DMS153 treated with DMSO at 0.1 percent for 48 hours (cell line): ENCODE results near the gene TXNDC2.

Experiments used
- DNase-seq: peaks from one replicate; lab custom pipeline; 2025; ENCODE audit not compliant: unreplicated experiment; lab: John Stamatoyannopoulos, UW

Gene TXNDC2

DNA sequence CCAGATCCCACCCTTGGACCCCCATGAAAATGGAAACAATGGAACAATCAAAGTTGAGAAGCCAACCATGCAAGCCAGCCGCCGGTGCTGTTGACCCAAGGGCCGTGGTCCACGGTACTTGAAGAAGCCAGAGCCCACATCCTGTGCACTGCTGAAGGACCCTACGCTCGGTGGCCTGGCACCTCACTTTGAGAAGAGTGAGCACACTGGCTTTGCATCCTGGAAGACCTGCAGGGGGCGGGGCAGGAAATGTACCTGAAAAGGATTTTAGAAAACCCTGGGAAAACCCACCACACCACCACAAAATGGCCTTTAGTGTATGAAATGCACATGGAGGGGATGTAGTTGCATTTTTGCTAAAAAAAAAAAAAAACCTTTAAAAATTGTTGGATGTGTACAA is 26.5 kb upstream of the TXNDC2 start:
- no peak for DNase-seq

DNA sequence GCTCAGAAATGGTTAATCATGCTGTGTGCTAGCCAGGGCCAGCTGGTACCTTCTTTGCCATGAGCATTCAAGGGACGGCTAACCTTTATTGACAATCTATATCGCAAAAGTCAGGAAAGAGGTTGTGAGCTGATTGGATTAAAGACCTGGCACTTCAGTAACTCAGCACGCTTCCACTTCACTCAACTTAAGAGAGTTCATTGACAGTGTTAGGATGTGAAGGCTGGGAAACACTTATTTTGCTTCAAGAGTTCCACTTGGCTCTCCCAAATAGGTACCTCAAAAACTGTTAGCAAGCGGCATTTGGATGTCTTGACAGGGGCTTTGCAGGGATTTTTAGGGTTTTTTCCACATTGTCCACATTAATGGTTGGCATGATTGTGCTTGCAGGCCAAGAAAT is 25.1 kb upstream of the TXNDC2 start:
- DNase-seq: no peak

- DNase-seq: no peak
Observed at GRCh38 chr18:9861157-9861556, 24.6 kb upstream of the TXNDC2 start.

- no peak for DNase-seq
Observed at GRCh38 chr18:9861933-9862332, 23.8 kb upstream of the TXNDC2 start.

GRCh38 chr18:9862686-9863085 is 23.1 kb upstream of the TXNDC2 start:
- peak; percentile 28 for DNase-seq

DNA sequence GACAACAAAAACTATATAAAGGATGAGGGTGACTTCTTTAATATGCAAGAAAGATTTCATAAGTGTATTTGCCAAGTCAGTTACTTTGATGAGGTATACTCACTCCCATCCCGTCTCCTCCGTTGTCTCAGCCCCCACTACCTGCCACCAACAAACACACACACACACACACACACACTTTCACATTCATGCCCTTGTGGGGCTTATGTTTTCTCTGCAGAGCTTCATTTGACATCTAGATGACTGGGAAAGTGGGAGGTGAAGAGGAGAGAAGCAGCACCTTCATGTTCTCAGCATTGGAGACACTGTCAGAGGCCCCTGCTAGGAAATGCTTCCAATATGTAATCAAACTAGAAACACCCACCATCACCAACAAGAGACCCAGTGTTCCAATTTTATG is 22.5 kb upstream of the TXNDC2 start:
- no peak for DNase-seq

- no peak for DNase-seq
Observed at GRCh38 chr18:9865764-9866490, 19.8 kb upstream of the TXNDC2 start.

GRCh38 chr18:9866627-9867026 is 19.1 kb upstream of the TXNDC2 start:
- DNase-seq: no peak

GRCh38 chr18:9867071-9867594 is 18.6 kb upstream of the TXNDC2 start:
- DNase-seq: no peak

DNA sequence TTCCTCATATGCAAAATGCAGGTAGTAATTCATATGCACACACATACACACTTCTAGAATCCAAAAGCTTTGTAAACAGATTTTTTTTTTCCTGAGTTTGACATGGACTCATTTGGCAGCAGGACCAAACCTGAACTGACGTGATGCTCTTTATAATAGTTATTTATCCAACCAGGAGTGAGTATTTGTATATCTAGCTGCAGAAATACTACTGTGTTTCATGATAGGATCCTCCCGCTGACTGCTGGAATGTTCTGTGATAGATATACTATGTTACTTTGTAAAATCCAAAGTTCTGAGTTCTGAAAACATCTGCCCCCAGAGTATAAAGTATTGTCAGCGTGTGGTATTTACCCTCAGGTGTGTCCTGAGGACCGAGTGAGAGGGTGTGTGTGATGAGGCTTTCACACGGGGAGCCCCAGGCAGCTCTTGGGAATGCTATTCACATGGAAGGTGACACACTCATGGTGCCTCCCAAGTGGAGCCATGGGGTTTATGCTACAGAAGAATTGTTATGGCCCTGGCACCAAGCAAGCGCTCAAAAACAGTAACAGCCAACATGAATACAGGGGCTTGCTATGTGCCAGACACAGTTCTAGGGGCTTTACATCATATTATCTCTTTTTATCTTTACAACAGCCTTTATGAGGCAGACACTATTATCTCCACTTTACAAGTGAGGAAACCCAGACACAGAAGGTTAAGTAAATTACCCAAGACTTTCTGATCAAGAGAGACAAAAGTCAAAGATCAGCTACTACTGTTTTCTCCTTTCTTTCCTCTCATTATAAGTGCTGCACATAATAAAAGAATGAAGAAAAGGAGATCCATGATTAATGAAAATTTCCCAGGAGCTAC is 16.7 kb upstream of the TXNDC2 start:
- DNase-seq: no peak

DNA sequence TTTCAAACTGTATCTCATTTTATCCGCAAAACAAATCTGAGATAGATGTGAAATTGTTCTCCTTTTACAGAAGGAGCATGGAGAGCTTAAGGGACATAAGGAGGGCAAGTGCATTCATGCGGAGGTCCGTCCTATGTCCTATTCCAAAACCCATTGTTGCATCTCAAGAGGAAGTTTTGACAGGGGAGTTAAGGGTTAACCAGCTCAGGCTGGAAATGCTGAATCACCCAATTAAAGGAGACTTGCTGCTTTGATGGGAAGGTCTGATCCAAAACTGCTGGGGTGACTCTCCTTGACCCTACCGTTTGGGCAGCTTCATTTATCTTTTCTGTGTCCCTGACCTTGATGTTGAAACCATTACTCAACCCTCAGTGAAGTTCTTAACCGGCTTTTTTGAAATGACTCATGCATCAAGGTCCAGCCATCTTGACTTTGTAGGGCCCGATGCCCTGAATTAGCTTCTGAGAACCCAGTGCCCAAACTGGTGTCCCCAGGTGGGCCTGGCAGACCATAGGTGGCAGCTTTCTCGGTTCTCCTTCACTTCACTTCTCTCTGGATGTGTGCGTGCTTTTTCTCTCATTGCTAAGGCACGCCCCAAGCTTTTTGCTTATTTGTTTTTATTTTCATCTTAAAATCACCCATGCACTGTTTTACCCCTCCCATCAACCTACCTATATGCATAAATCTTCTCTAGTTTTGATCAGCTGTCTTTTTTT is 15.9 kb upstream of the TXNDC2 start:
- no peak for DNase-seq

- DNase-seq: no peak
Observed at GRCh38 chr18:9870431-9871008, 15.3 kb upstream of the TXNDC2 start.

DNA sequence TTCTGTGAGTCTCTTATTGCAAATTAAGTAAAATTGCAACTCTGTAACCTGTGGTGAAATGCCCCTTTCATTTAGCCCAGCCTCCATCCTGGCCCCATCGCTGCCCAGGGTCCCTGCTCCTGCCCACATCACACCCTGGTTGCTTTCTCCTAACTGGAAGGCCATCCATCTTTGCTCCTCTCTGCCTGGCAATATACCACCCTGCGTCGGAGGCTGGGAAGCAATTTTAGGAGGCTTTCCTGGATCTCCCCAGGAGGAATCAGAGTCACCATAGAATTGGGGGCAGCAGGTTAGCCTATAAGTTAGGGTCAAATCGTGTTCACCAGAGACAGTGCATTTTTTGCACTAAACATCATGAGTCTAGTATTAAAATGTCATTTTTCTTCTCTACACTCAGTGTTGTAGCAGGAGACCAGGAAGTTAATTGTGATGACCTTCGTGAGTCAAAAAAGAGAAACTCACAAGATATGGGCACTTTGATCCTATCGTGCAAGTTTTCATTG is 14.5 kb upstream of the TXNDC2 start:
- DNase-seq: no peak

GRCh38 chr18:9872823-9873222 is 12.9 kb upstream of the TXNDC2 start:
- no peak for DNase-seq

- no peak for DNase-seq
Observed at GRCh38 chr18:9874728-9875127, 11.0 kb upstream of the TXNDC2 start.

GRCh38 chr18:9876212-9876866 is 9.4 kb upstream of the TXNDC2 start:
- DNase-seq: no peak

DNA sequence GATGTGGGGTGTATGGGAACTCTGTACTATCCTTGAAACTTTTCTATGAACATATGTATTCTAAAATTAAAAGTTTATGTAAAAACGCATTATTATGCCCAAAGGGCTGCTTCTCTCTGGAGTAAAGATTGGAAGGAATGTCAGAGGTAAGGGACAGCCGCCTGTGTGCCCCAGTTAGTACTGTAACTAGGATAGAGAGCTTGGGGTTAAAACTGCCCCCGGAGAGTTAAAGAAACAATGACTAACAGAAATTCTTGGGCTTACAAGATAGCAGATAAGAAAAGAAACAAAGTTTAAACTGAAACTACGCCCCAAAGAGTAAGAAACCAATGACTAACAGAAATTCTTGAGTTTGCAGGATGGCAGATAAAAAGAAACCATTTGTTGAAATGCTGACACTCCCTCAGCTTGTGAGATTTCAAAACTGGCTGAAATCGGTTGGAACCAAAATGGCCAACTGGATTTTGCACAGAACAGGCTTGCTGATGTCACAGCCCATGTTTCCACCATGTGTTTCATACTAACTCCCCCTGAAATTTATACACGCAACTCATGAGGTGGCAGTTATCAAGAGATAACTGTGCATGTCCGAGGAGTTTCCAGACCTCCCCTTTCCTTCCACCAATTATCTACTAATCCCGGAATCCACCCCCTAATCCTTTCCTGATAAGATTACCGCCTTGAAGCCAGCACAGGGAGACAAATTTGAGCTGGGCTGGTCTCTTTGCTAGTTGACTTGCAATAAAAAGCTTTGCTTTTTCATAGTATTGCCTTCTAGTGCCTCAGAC is 8.7 kb upstream of the TXNDC2 start:
- no peak for DNase-seq

- DNase-seq: no peak
Observed at GRCh38 chr18:9877655-9878014, 8.1 kb upstream of the TXNDC2 start.

GRCh38 chr18:9878095-9878494 is 7.7 kb upstream of the TXNDC2 start:
- no peak for DNase-seq

GRCh38 chr18:9878783-9879242 is 7.0 kb upstream of the TXNDC2 start:
- DNase-seq: no peak
